IMR-90 (cell line): ENCODE measurements around the gene TENM3.

Experiments used
- POLR2A ChIP-seq: IDR thresholded peaks from 2 replicates; pipeline ENCODE4 v1.6.1; 2012; ENCODE audit warnings: mild to moderate bottlenecking, low read depth, low read length
- TF ChIP-seq, protein P1 (sequence below): conservative IDR thresholded peaks from 2 replicates; pipeline ENCODE4 v1.5.1; 2012; ENCODE audit warnings: mild to moderate bottlenecking, low read depth, low read length, improper control_type of control experiment

DNA sequence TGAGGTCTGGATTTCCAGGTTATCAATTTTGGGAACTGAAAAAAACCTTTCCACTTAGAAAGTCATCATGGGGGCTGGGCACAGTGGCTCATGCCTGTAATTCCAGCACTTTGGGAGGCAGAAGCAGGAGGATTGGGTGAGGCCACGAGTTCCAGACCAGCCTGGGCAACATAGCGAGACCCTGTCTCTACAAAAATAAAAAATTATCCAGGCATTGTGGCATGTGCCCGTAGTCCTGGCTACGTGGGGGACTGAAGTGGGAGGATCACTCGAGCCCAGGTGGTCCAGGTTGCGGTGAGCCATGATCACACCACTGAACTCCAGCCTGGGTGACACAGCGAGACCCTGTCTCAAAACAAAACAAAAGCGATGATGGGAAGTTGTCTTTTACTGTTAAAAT lies 7.9 kb downstream of the TENM3 start:
- TF ChIP-seq, protein P1, sequence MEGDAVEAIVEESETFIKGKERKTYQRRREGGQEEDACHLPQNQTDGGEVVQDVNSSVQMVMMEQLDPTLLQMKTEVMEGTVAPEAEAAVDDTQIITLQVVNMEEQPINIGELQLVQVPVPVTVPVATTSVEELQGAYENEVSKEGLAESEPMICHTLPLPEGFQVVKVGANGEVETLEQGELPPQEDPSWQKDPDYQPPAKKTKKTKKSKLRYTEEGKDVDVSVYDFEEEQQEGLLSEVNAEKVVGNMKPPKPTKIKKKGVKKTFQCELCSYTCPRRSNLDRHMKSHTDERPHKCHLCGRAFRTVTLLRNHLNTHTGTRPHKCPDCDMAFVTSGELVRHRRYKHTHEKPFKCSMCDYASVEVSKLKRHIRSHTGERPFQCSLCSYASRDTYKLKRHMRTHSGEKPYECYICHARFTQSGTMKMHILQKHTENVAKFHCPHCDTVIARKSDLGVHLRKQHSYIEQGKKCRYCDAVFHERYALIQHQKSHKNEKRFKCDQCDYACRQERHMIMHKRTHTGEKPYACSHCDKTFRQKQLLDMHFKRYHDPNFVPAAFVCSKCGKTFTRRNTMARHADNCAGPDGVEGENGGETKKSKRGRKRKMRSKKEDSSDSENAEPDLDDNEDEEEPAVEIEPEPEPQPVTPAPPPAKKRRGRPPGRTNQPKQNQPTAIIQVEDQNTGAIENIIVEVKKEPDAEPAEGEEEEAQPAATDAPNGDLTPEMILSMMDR: no peak
- TF ChIP-seq POLR2A: no peak
